Colonic mucosa (tissue), 4 donors: Measurements from ENCODE around the gene PTPRQ. TPM values are rescaled to one million over a fixed set of nuclear protein-coding genes. Genes with fewer than 3 reads are reported as not detected.

Experiments used
- DNase-seq: peaks from one replicate; pipeline ENCODE4 v3.0.0-alpha.2; 2020
- H3K27ac ChIP-seq: fragments of 200-600 bp; one replicate; pipeline ENCODE4 v1.8.0; 2021
- H3K27me3 ChIP-seq: fragments of 200-600 bp; one replicate; pipeline ENCODE4 v1.8.0; 2021
- H3K36me3 ChIP-seq: fragments of 200-600 bp; one replicate; pipeline ENCODE4 v1.8.0; 2021
- H3K4me1 ChIP-seq: fragments of 200-600 bp; one replicate; pipeline ENCODE4 v1.8.0; 2021; ENCODE audit warnings: mild to moderate bottlenecking
- H3K4me3 ChIP-seq: fragments of 200-600 bp; one replicate; pipeline ENCODE4 v1.8.0; 2021
- H3K9ac ChIP-seq, 2 donors: one replicate each; pipeline ENCODE4 v1.7.0; 2013; ENCODE audit warnings: control low read depth in 2 of 2, low read depth in 2 of 2, low read length in 2 of 2
- H3K9me3 ChIP-seq: fragments of 200-600 bp; one replicate; pipeline ENCODE4 v1.8.0; 2021
- CTCF ChIP-seq: fragments of 200-600 bp; IDR thresholded peaks from one replicate; pipeline ENCODE4 v1.8.0; 2022; ENCODE audit warnings: antibody characterized with exemption, mild to moderate bottlenecking
- intact Hi-C: fragments of 100-400 bp; cut with DNase I; formaldehyde crosslinking; loops from one replicate; pipeline ENCODE4 v1.14.1; 2022
- total RNA-seq, 2 donors: library from RNA; stranded (reverse); fragmentation: NEBNext Ultra II Directional in 1 of 2; extraction: Animal tissue kit (Norgen Biotek cat#: 25700) in 1 of 2; gene quantifications; one replicate each; pipeline ENCODE4 v1.2.1, GENCODE V29; 2021
- donor health status: healthy.
- donor health status: DM: no; HTN: no; CAD: no.
- donor health status: DM: no; HTN: no; CAD: no.

The PTPRQ gene
- total RNA-seq, 2 donors from 2014 or later = not detected

- Histone ChIP-seq H3K9ac (no peak overlapping the region), H3K4me3 (no peak overlapping the region), H3K27me3 (peaks cover 10% of the 10 kb centered on the region), H3K9me3 (no peaks in the 10 kb centered on the region), H3K4me1 (no peaks in the 10 kb centered on the region), H3K36me3 (no peaks in the 10 kb centered on the region), H3K27ac (no peak overlapping the region)
- intact Hi-C loops = no loop called here
- no peak for DNase-seq
- no peak for TF ChIP-seq CTCF
Measured at GRCh38 chr12:80707830-80708258, 263.8 kb downstream of the PTPRQ start.

DNA sequence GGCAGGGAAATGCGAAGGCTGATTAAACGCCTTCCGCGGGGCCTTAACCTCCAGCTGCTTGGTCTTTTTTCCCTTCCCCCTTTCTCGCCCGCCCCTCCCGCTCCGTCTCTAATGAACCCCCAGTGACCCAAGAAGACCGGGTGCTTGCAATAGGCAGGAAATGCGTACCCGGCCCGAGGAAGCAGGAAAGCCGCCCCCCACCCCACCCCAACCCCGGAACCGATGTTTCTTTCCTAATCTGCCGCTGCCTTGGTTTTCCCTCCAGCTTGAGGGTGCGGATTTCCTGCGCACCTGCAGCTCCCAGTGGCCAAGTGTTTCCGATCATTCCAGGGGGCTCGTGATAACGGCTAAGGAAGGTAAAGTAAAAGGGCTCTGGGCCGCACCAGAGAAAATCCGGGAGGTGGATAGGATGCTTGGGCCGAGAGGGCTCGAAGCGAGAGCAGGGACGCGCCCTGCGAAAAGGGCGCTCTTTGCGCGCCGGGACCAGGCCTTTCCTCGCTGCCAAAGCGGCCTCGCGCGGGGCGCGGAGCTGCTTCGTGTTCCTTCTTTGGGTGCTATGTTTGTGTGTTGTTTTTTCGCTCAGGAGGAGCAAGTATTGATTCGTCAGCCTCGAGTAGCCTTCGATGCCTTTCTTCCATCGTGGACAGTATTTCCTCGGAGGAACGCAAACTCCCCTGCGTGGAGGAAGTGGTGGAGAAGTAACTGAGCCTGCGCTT lies 264.4 kb downstream of the PTPRQ start:
- H3K27me3 ChIP-seq = peaks cover 10% of the 10 kb centered on the region
- H3K27ac ChIP-seq = no peak overlapping the region
- no peak for TF ChIP-seq CTCF
- no peak overlapping the region for H3K4me3 ChIP-seq
- H3K9me3 ChIP-seq = no peaks in the 10 kb centered on the region
- DNase-seq = no peak
- H3K4me1 ChIP-seq = no peaks in the 10 kb centered on the region
- no peak overlapping the region for H3K9ac ChIP-seq
- no peaks in the 10 kb centered on the region for H3K36me3 ChIP-seq
- intact Hi-C loops = no loop called here

DNA sequence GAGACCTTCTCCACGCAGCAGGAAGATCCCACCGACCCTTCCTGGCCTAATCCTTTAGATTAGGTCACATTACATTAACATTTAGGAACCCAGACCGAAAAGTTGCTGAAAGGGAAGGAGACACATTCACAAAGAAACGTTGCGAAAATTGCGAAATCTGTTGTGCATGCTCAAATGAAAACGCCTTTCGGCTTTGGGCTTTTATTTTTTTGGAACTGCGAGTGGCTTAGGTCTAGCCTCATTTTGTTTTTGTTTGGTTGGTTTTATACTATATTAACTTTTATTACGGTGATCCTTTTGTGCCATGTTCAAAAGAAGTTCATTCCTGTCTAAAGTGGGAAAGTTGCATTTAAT lies 264.9 kb downstream of the PTPRQ start:
- Histone ChIP-seq H3K27me3 (peaks cover 10% of the 10 kb centered on the region), H3K4me3 (no peak overlapping the region), H3K27ac (no peak overlapping the region), H3K36me3 (no peaks in the 10 kb centered on the region), H3K9me3 (no peaks in the 10 kb centered on the region), H3K9ac (no peak overlapping the region), H3K4me1 (no peaks in the 10 kb centered on the region)
- no peak for TF ChIP-seq CTCF
- DNase-seq = no peak
- intact Hi-C loops = no loop called here

DNA sequence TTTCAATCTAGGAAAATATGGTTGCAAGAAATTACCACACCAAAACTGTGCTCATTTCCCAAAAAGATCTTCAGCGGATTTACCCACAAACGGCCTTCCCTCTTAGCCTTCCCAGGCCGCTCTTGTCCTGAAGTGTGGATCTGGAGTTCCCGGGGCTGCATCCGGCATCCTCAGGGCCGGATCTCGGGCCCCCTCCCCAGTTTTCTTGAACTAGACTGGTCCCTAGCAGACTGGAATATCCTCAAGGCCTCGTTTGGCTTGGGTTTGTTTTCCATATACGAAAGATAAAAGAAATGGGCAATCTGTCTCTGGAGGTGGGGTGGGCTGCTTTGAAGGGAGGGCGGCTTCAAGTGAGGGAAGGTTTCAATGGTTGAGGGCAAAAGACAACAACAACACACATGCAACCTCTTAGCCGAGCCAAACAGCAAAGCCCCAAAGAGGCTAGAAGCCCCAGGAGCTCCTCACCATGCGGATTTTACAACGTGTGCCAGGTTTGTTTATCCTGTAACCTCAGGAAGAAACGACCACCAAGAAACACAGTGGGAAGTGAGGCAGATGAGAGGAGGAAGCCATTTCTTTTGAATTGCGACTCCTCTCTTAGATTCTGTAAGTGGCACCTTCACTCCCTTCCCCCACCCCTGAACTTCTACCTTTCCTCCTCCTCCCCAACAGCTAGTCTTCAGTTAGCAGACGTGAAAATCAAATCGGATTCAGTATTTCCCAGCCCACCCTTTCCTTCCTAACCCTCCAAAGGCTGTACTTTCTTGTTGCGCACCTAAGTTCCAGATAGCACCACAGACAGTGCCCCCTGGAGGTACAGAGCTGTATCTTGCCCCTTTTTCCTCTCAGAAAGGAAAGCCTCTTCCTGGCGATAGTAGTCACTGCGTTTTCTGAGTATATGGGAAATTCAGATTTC lies 266.0 kb downstream of the PTPRQ start:
- H3K27me3 ChIP-seq = peaks cover 10% of the 10 kb centered on the region
- intact Hi-C loops = no loop called here
- H3K4me3 ChIP-seq = no peak overlapping the region
- no peaks in the 10 kb centered on the region for H3K4me1 ChIP-seq
- no peak for TF ChIP-seq CTCF
- no peak overlapping the region for H3K9ac ChIP-seq
- H3K27ac ChIP-seq = no peak overlapping the region
- H3K36me3 ChIP-seq = no peaks in the 10 kb centered on the region
- H3K9me3 ChIP-seq = no peaks in the 10 kb centered on the region
- no peak for DNase-seq

DNA sequence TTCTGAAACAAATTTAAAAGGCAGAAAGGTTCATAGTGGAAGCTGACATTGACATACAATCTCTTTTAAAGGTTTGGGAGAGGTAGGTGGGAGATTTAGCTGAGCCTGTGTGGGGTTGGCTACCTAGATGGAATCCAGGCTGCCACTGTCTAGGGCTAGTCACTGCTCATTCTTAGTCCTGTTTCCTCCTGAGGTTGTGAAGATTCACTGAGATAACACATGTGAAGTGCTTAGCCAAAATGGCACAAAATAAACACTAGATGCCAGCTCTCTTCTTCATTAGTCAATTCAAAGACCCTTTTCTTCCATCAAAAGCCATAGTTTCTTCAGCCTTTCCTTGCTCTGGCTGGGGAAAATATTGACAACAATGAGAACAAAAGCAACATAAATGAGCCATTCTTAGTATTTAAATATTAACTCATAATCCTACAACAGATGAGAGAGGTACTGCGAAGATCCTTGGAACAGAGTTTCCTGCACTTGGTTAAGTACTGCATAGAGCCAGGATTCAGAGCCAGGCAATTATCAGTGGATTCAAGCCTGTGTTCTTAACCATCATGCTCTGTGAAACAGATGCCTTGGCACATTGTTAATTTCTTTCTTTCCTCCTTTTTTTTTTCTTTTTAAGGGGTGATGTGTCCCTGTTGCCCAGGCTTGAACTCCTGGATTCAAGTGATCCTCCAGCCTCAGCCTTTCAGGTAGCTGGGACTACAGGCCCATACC lies 266.9 kb downstream of the PTPRQ start:
- H3K27me3 ChIP-seq = peaks cover 10% of the 10 kb centered on the region
- H3K9ac ChIP-seq = no peak overlapping the region
- no peaks in the 10 kb centered on the region for H3K36me3 ChIP-seq
- TF ChIP-seq CTCF = no peak
- H3K9me3 ChIP-seq = no peaks in the 10 kb centered on the region
- no peak overlapping the region for H3K4me3 ChIP-seq
- intact Hi-C loops = no loop called here
- no peak overlapping the region for H3K27ac ChIP-seq
- DNase-seq = no peak
- no peaks in the 10 kb centered on the region for H3K4me1 ChIP-seq
